Endothelial cell of umbilical vein (primary cell): ENCODE data around the gene ZNF764. TPM values are rescaled to one million over a fixed set of nuclear protein-coding genes. Genes with fewer than 3 reads are reported as not detected.

Source experiments
- BruUV-seq: library from RNA; stranded (reverse); fragments of 400-500 nt; replicated peaks from 2 replicates; lab custom pipeline; 2021; lab: Mats Ljungman, UMichigan
- CTCF ChIA-PET: fragments of 300-600, 350-600 bp; sonication (Branson Sonifier 250); formaldehyde crosslinking; loops from one replicate; lab custom pipeline; 2021; ENCODE audit warnings: antibody characterized with exemption, inconsistent platforms; lab: Charles Lee
- POLR2A ChIA-PET: fragments of 300-600, 350-600 bp; sonication (Branson Sonifier 250); formaldehyde crosslinking; loops from one replicate; lab custom pipeline; 2021; ENCODE audit warnings: antibody characterized with exemption, inconsistent platforms; lab: Charles Lee
- DNase-seq: peaks from one replicate; pipeline ENCODE4 v3.0.0-alpha.2; 2011; ENCODE audit warnings: low read depth, low spot score
- FAIRE-seq: peaks from 2 replicates; lab custom pipeline; 2011; peaks lifted over from hg19 to GRCh38; lab: Jason Lieb, UNC
- H2AFZ ChIP-seq: 2 replicates; pipeline ENCODE4 v1.6.0; 2012; ENCODE audit warnings: low read depth, low read length, control low read depth, inconsistent platforms
- H3K27ac ChIP-seq: 2 replicates; pipeline ENCODE4 v1.5.1; 2011; ENCODE audit warnings: low read depth, mild to moderate bottlenecking, control low read depth, low read length, moderate library complexity; ENCODE audit not compliant: insufficient read depth
- H3K27me3 ChIP-seq, 2 experiments: 2 replicates each; pipeline versions ENCODE4 v1.6.0 to v1.6.1; 2011; ENCODE audit warnings: low read length in 2 of 2, mixed read lengths in 1 of 2; ENCODE audit not compliant: control insufficient read depth in 2 of 2, insufficient read depth in 2 of 2
- H3K36me3 ChIP-seq, 2 experiments: 2 replicates in 1 of 2; 3 replicates in 1 of 2; pipeline ENCODE4 v1.5.1; 2011; ENCODE audit warnings: low read length in 2 of 2, mild to moderate bottlenecking in 1 of 2, moderate library complexity in 1 of 2; ENCODE audit not compliant: control insufficient read depth in 2 of 2, insufficient read depth in 2 of 2; ENCODE audit errors: extremely low read depth in 1 of 2
- H3K4me1 ChIP-seq: 3 replicates; pipeline ENCODE4 v1.5.1; 2011; ENCODE audit warnings: mild to moderate bottlenecking, low read length; ENCODE audit not compliant: control insufficient read depth, insufficient read depth; ENCODE audit errors: extremely low read depth
- H3K4me2 ChIP-seq: 2 replicates; pipeline ENCODE4 v1.6.1; 2011; ENCODE audit warnings: low read length, control low read depth, mixed read lengths; ENCODE audit not compliant: insufficient read depth
- H3K4me3 ChIP-seq, 3 experiments: fragments of 200-600 bp in 1 of 3; sonication (generic), shearing (Covaris generic) in 1 of 3; replicated peaks in 1 of 3; 2 replicates each; pipeline ENCODE4 v1.5.1; 2011 to 2016; ENCODE audit warnings: control low read depth in 3 of 3, low read length in 3 of 3, mild to moderate bottlenecking in 2 of 3, inconsistent platforms in 1 of 3, low read depth in 1 of 3, moderate library complexity in 1 of 3; ENCODE audit not compliant: insufficient read depth in 1 of 3
- H3K79me2 ChIP-seq: 2 replicates; pipeline ENCODE4 v1.6.0; 2012; ENCODE audit warnings: low read length, inconsistent platforms; ENCODE audit not compliant: control insufficient read depth, insufficient read depth
- H3K9ac ChIP-seq: replicated peaks from 2 replicates; pipeline ENCODE3; 2011; ENCODE audit warnings: low read length, control low read depth; ENCODE audit not compliant: insufficient read depth; ENCODE audit errors: extremely low read depth
- H3K9me1 ChIP-seq: replicated peaks from 3 replicates; pipeline ENCODE4 v1.6.0; 2011; ENCODE audit warnings: mild to moderate bottlenecking, low read length; ENCODE audit not compliant: control insufficient read depth, insufficient read depth; ENCODE audit errors: extremely low read depth
- H3K9me3 ChIP-seq: replicated peaks from 2 replicates; pipeline ENCODE4 v1.5.1; 2012; ENCODE audit warnings: low read length, inconsistent platforms; ENCODE audit not compliant: control insufficient read depth, insufficient read depth
- H4K20me1 ChIP-seq: replicated peaks from 2 replicates; pipeline ENCODE3; 2011; ENCODE audit warnings: mild to moderate bottlenecking, low read length; ENCODE audit not compliant: control insufficient read depth, insufficient read depth; ENCODE audit errors: extremely low read depth
- CTCF ChIP-seq, 2 donors: IDR thresholded peaks; 1 replicate in 1 of 2; 2 replicates in 1 of 2; pipeline ENCODE4 v1.5.1; 2011; ENCODE audit warnings: low read length in 2 of 2, mild to moderate bottlenecking in 2 of 2, moderate library complexity in 2 of 2, control low read depth in 1 of 2, inconsistent platforms in 1 of 2, low read depth in 1 of 2; ENCODE audit not compliant: insufficient read depth in 1 of 2; ENCODE audit errors: extremely low read depth in 1 of 2
- EZH2 ChIP-seq: IDR thresholded peaks from 2 replicates; pipeline ENCODE4 v1.6.1; 2012; ENCODE audit warnings: borderline replicate concordance, low read depth, mild to moderate bottlenecking, moderate library complexity, low read length, inconsistent platforms; ENCODE audit not compliant: severe bottlenecking
- FOS ChIP-seq: IDR thresholded peaks from 2 replicates; pipeline ENCODE4 v1.6.1; 2011; ENCODE audit warnings: mild to moderate bottlenecking, low read length, moderate library complexity, borderline replicate concordance; ENCODE audit not compliant: insufficient read depth
- MAX ChIP-seq: IDR thresholded peaks from 2 replicates; pipeline ENCODE4 v1.6.1; 2011; ENCODE audit not compliant: insufficient read depth, insufficient read length
- MYC ChIP-seq: IDR thresholded peaks from one replicate; pipeline ENCODE4 v1.6.1; 2011; ENCODE audit warnings: mild to moderate bottlenecking, low read depth, low read length
- POLR2A ChIP-seq: IDR thresholded peaks from 2 replicates; pipeline ENCODE4 v1.6.1; 2012; ENCODE audit warnings: low read depth, mild to moderate bottlenecking, control low read depth, low read length
- POLR2AphosphoS5 ChIP-seq: IDR thresholded peaks from 2 replicates; pipeline ENCODE4 v1.6.1; 2012; ENCODE audit warnings: low read depth, mild to moderate bottlenecking, control low read depth, low read length, moderate library complexity; ENCODE audit not compliant: insufficient read depth
- dilution Hi-C: fragments of 300-500 bp; cut with MboI; formaldehyde crosslinking; loops from one replicate; pipeline ENCODE4 v1.15.0; 2019; ENCODE audit warnings: low sequenced_read_pairs; ENCODE audit not compliant: extremely low pct_ligation_motif_present
- intact Hi-C: fragments of 100-400 bp; cut with micrococcal nuclease; formaldehyde crosslinking; loops from one replicate; pipeline ENCODE4 v1.10.0; 2022
- polyA plus RNA-seq, 4 experiments: library from polyadenylated mRNA; depleted of rRNA in 3 of 4; stranded (reverse) in 3 of 4; unstranded in 1 of 4; fragments of >200 nt; gene quantifications; 2 replicates each; pipeline versions ENCODE4 v1.2.1 to v1.2.3, GENCODE V29; 2011 to 2012; ENCODE audit warnings: missing spikeins in 1 of 4
- total RNA-seq: library from RNA; stranded (reverse); gene quantifications from 2 replicates; pipeline ENCODE4 v1.2.3, GENCODE V29; 2021

The ZNF764 gene
- total and polyA plus RNA-seq, 2 donors (not counting 3 experiments of a cell fraction or from before 2014, with no cell fraction given): 5.0 to 12.1 TPM

DNA sequence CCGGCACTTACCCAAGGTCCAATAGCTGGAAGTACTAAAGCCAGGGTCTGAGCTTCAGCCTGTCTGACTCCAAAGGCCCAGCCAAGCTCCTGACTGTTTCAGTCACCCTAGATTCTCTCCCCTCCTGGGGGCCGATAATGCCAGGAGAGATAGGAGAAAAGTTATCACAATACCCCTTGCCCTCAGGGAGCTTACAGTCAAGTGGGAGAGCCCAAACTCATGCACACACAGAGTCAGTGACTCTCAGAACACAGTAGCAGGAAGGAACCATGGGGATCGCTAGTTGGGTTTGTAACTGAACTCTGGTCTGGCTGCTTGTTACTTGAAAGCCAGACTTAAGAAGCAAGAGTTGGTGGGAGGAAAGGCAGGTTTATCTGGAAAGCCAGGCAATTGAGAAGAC is 46.7 kb downstream of the ZNF764 start:
- no peak overlapping the region for H3K9ac ChIP-seq

More for the DNA sequence above, 46.7 kb downstream of the ZNF764 start:
- no peak for DNase-seq
- peaks cover 0 to 7% of the 10 kb centered on the region in 2 experiments for H3K27me3 ChIP-seq
- TF ChIP-seq MAX (no peak), MYC (no peak), CTCF (IDR thresholded peaks at IDR 0.05; ENCODE audit: extremely low read depth in 1 of 2, insufficient read depth in 1 of 2, low read depth in 1 of 2, low read length in 2 of 2) (no peak), POLR2AphosphoS5 (no peak), POLR2A (no peak), FOS (no peak), EZH2 (no peak)
- H4K20me1 ChIP-seq: no peaks in the 10 kb centered on the region
- no peak overlapping the region for H3K27ac ChIP-seq
- H3K4me2 ChIP-seq: no peak overlapping the region
- intact Hi-C loops (no loop called here), dilution Hi-C loops (no loop called here)
- no peak overlapping the region for H2AFZ ChIP-seq
- no peaks in the 10 kb centered on the region for H3K9me1 ChIP-seq
- H3K9me3 ChIP-seq: no peaks in the 10 kb centered on the region
- H3K4me3 ChIP-seq: no peak overlapping the region
- no peaks in the 10 kb centered on the region for H3K79me2 ChIP-seq
- H3K4me1 ChIP-seq: no peaks in the 10 kb centered on the region
- no peaks in the 10 kb centered on the region for H3K36me3 ChIP-seq
- no TSS peak for BruUV-seq
- FAIRE-seq: no peak
- POLR2A ChIA-PET: no interaction called here
- CTCF ChIA-PET: interaction anchor here (0.8 to 1.1 kb wide), 4 partner anchors 15 to 118 kb away, joined by 3 to 5 read pairs (median 3); partner anchors contain the start of gene ZNF768
